NB4 (cell line): ENCODE data around the gene JAZF1.

Experiments
- DNase-seq: peaks from one replicate; pipeline ENCODE4 v3.0.0; 2010; ENCODE audit warnings: low read depth
- H3K4me3 ChIP-seq: one replicate; pipeline ENCODE4 v1.5.1; 2011; ENCODE audit warnings: mild to moderate bottlenecking, low read depth, low read length, moderate library complexity
- CTCF ChIP-seq: IDR thresholded peaks from one replicate; pipeline ENCODE4 v1.5.1; 2012; ENCODE audit warnings: low read depth, low read length
- MAX ChIP-seq: IDR thresholded peaks from 2 replicates; pipeline ENCODE4 v1.6.1; 2011; ENCODE audit warnings: low read depth, low read length
- MYC ChIP-seq: IDR thresholded peaks from 2 replicates; pipeline ENCODE4 v1.6.1; 2011; ENCODE audit warnings: low read depth, low read length
- POLR2A ChIP-seq: IDR thresholded peaks from 2 replicates; pipeline ENCODE4 v1.6.1; 2011; ENCODE audit warnings: mild to moderate bottlenecking; ENCODE audit not compliant: insufficient read length; ENCODE audit errors: extremely low read depth

JAZF1 gene

GRCh38 chr7:27873981-27874957 is 306.3 kb downstream of the JAZF1 start:
- H3K4me3 ChIP-seq = no peak overlapping the region
- TF ChIP-seq MAX = no peak
- TF ChIP-seq POLR2A = no peak
- no peak for TF ChIP-seq CTCF
- no peak for TF ChIP-seq MYC
- no peak for DNase-seq

GRCh38 chr7:27872356-27873275 is 308.0 kb downstream of the JAZF1 start:
- TF ChIP-seq CTCF (no peak), MAX (no peak), MYC (no peak), POLR2A (no peak)
- no peak overlapping the region for H3K4me3 ChIP-seq
- no peak for DNase-seq

- TF ChIP-seq POLR2A = no peak
- no peak overlapping the region for H3K4me3 ChIP-seq
- no peak for DNase-seq
Observed at GRCh38 chr7:27871866-27872265, 308.7 kb downstream of the JAZF1 start.

GRCh38 chr7:27871086-27871485 is 309.5 kb downstream of the JAZF1 start:
- no peak for DNase-seq
- TF ChIP-seq POLR2A = no peak
- no peak for TF ChIP-seq CTCF
- no peak for TF ChIP-seq MAX
- TF ChIP-seq MYC = no peak
- H3K4me3 ChIP-seq = no peak overlapping the region

GRCh38 chr7:27870595-27870994 is 310.0 kb downstream of the JAZF1 start:
- no peak overlapping the region for H3K4me3 ChIP-seq
- no peak for TF ChIP-seq MAX
- TF ChIP-seq MYC = no peak
- TF ChIP-seq CTCF = no peak
- no peak for TF ChIP-seq POLR2A
- no peak for DNase-seq

- H3K4me3 ChIP-seq = no peak overlapping the region
- no peak for TF ChIP-seq POLR2A
- no peak for TF ChIP-seq MAX
- no peak for TF ChIP-seq CTCF
- TF ChIP-seq MYC = no peak
- DNase-seq = no peak
Observed at GRCh38 chr7:27869056-27869455, 311.5 kb downstream of the JAZF1 start.
